OCI-LY1 (cell line): ENCODE measurements around the gene ARHGAP24.

Experiments
- CTCF ChIP-seq: fragments of 200-600 bp; sonication (generic), shearing (Covaris generic); IDR thresholded peaks from 2 replicates; pipeline ENCODE4 v1.5.1; 2017; ENCODE audit warnings: mild to moderate bottlenecking, antibody characterized with exemption, low read length, moderate library complexity, mixed read lengths
- EZH2 ChIP-seq: fragments of 200-600 bp; sonication (generic), shearing (Covaris generic); IDR thresholded peaks from 2 replicates; pipeline ENCODE4 v1.8.0; 2017; ENCODE audit warnings: borderline replicate concordance, mixed run types, mild to moderate bottlenecking, antibody characterized with exemption, low read length, moderate library complexity, mixed read lengths

- no peak for TF ChIP-seq CTCF
- TF ChIP-seq EZH2: no peak
These were observed 29.8 kb upstream of the ARHGAP24 start for GRCh38 chr4:85445050-85445639.
